Right atrium auricular region (tissue), 2 donors: Measurements from ENCODE around the gene C1QTNF8. TPM values are rescaled to one million over a fixed set of nuclear protein-coding genes. Genes with fewer than 3 reads are reported as not detected.

Experiments
- DNase-seq: peaks from one replicate; pipeline ENCODE4 v3.0.0-alpha.2; 2019; ENCODE audit warnings: low spot score
- H3K27ac ChIP-seq, 2 donors: fragments of 200-600 bp; sonication (generic); 1 replicate in 1 of 2; 2 replicates in 1 of 2; pipeline ENCODE4 v1.5.1; 2016 to 2019
- H3K27me3 ChIP-seq, 2 donors: fragments of 200-600 bp; sonication (generic); one replicate each; pipeline versions ENCODE4 v1.5.1 to v1.6.0; 2017 to 2019
- H3K36me3 ChIP-seq: fragments of 200-600 bp; sonication (generic); one replicate; pipeline ENCODE4 v1.5.1; 2016
- H3K4me1 ChIP-seq, 2 donors: fragments of 200-600 bp; sonication (generic); one replicate each; pipeline versions ENCODE4 v1.5.1 to v1.6.0; 2017 to 2019
- H3K4me3 ChIP-seq, 2 donors: fragments of 200-600 bp; sonication (generic); 1 replicate in 1 of 2; 2 replicates in 1 of 2; pipeline ENCODE4 v1.5.1; 2017 to 2019; ENCODE audit warnings: mild to moderate bottlenecking in 1 of 2, moderate library complexity in 1 of 2
- H3K9me3 ChIP-seq, 2 donors: fragments of 200-600 bp; sonication (generic); one replicate each; pipeline ENCODE4 v1.5.1; 2019
- CTCF ChIP-seq, 2 donors: fragments of 200-600 bp; sonication (generic); IDR thresholded peaks; one replicate each; pipeline ENCODE4 v1.5.1; 2019; ENCODE audit warnings: antibody characterized with exemption in 2 of 2
- total RNA-seq, 2 donors: library from RNA; depleted of rRNA; stranded (reverse); fragments of >200 nt; gene quantifications; one replicate each; pipeline ENCODE4 v1.1.0, GENCODE V29; 2016

The C1QTNF8 gene
- total RNA-seq, 2 donors from 2014 or later: not detected

GRCh38 chr16:1098266-1098991, 2.4 kb upstream of the C1QTNF8 start:
- no peak overlapping the region for H3K4me3 ChIP-seq
- peak overlapping the region; percentile 81 to 93 for H3K27ac ChIP-seq
- TF ChIP-seq CTCF (IDR thresholded peaks at IDR 0.05): no peak
- H3K4me1 ChIP-seq: peaks cover 0 to 41% of the 10 kb centered on the region in 2 donors
- H3K27me3 ChIP-seq: no peaks in the 10 kb centered on the region
- H3K36me3 ChIP-seq: no peaks in the 10 kb centered on the region
- DNase-seq: no peak
- no peaks in the 10 kb centered on the region for H3K9me3 ChIP-seq

GRCh38 chr16:1097800-1098199, 1.8 kb upstream of the C1QTNF8 start:
- Histone ChIP-seq H3K4me1 (peaks cover 0 to 34% of the 10 kb centered on the region in 2 donors), H3K4me3 (no peak overlapping the region), H3K9me3 (no peaks in the 10 kb centered on the region), H3K27ac (peak overlapping the region; percentile 81 to 93), H3K27me3 (no peaks in the 10 kb centered on the region), H3K36me3 (no peaks in the 10 kb centered on the region)
- DNase-seq: peak; percentile 69
- no peak for TF ChIP-seq CTCF (IDR thresholded peaks at IDR 0.05)

GRCh38 chr16:1097156-1097555, 1.1 kb upstream of the C1QTNF8 start:
- DNase-seq: no peak
- TF ChIP-seq CTCF (IDR thresholded peaks at IDR 0.05): no peak
- Histone ChIP-seq H3K4me3 (no peak overlapping the region), H3K27ac (peak overlapping the region; percentile 81 to 93), H3K4me1 (peaks cover 0 to 34% of the 10 kb centered on the region in 2 donors), H3K9me3 (no peaks in the 10 kb centered on the region), H3K27me3 (no peaks in the 10 kb centered on the region), H3K36me3 (no peaks in the 10 kb centered on the region)

GRCh38 chr16:1095450-1096168, 435 bp downstream of the C1QTNF8 start:
- no peak for TF ChIP-seq CTCF (IDR thresholded peaks at IDR 0.05)
- Histone ChIP-seq H3K4me1 (peaks cover 0 to 39% of the 10 kb centered on the region in 2 donors), H3K9me3 (no peaks in the 10 kb centered on the region), H3K36me3 (no peaks in the 10 kb centered on the region), H3K27ac (peak overlapping the region; percentile 81 to 93), H3K4me3 (no peak overlapping the region), H3K27me3 (no peaks in the 10 kb centered on the region)
- DNase-seq: no peak

GRCh38 chr16:1094601-1095449, 1.2 kb downstream of the C1QTNF8 start:
- DNase-seq: no peak
- no peaks in the 10 kb centered on the region for H3K9me3 ChIP-seq
- no peaks in the 10 kb centered on the region for H3K36me3 ChIP-seq
- peak overlapping the region in 1 of 2 donors; percentile 35 for H3K27ac ChIP-seq
- H3K4me3 ChIP-seq: no peak overlapping the region
- H3K27me3 ChIP-seq: peaks cover 0 to 3% of the 10 kb centered on the region in 2 donors
- TF ChIP-seq CTCF (IDR thresholded peaks at IDR 0.05): no peak
- H3K4me1 ChIP-seq: peaks cover 0 to 47% of the 10 kb centered on the region in 2 donors
